Endodermal cell (in vitro differentiated cells): ENCODE data around the gene PARD6G. TPM values are rescaled to one million over a fixed set of nuclear protein-coding genes. Genes with fewer than 3 reads are reported as not detected.
"Not testable (repeated sequence)": the region's sequence is repeated elsewhere in the genome, so short reads cannot be mapped to it uniquely, and the experiment has no call there.

Experiments
- DNase-seq: peaks from one replicate; pipeline ENCODE4 v3.0.0-alpha.2; 2017
- H3K27ac ChIP-seq: 2 replicates; pipeline ENCODE4 v1.5.1; 2013; ENCODE audit warnings: mild to moderate bottlenecking, low read depth, low read length, moderate library complexity
- H3K27me3 ChIP-seq: 2 replicates; pipeline ENCODE4 v1.6.1; 2013; ENCODE audit warnings: mild to moderate bottlenecking, low read length, moderate library complexity; ENCODE audit not compliant: insufficient read depth, control insufficient read depth, poor library complexity, severe bottlenecking
- H3K36me3 ChIP-seq: 2 replicates; pipeline ENCODE4 v1.7.0; 2013; ENCODE audit warnings: mild to moderate bottlenecking, low read length, moderate library complexity; ENCODE audit not compliant: control insufficient read depth, insufficient read depth
- H3K4me1 ChIP-seq: one replicate; pipeline ENCODE4 v1.7.0; 2013; ENCODE audit warnings: low read length; ENCODE audit not compliant: control insufficient read depth, insufficient read depth
- H3K4me3 ChIP-seq: 2 replicates; pipeline ENCODE4 v1.5.1; 2013; ENCODE audit warnings: mild to moderate bottlenecking, low read length, moderate library complexity
- H3K9ac ChIP-seq: 2 replicates; pipeline ENCODE4 v1.6.1; 2013; ENCODE audit warnings: mild to moderate bottlenecking, low read length, moderate library complexity; ENCODE audit not compliant: poor library complexity, severe bottlenecking; ENCODE audit errors: extremely low read depth
- H3K9me3 ChIP-seq: 2 replicates; pipeline ENCODE4 v1.6.1; 2013; ENCODE audit warnings: mild to moderate bottlenecking, low read length, moderate library complexity; ENCODE audit not compliant: control insufficient read depth
- H3K27ac Mint-ChIP-seq: 2 replicates; pipeline ENCODE4 v1.8.0; 2020; ENCODE audit warnings: mixed read lengths
- H3K27me3 Mint-ChIP-seq: 2 replicates; pipeline ENCODE4 v1.8.0; 2021; ENCODE audit warnings: mild to moderate bottlenecking, mixed read lengths; ENCODE audit not compliant: insufficient read depth
- H3K36me3 Mint-ChIP-seq: 2 replicates; pipeline ENCODE4 v1.8.0; 2020; ENCODE audit warnings: low read depth, mixed read lengths
- H3K4me1 Mint-ChIP-seq: 2 replicates; pipeline ENCODE4 v1.8.0; 2020; ENCODE audit warnings: mixed read lengths
- H3K4me3 Mint-ChIP-seq: 2 replicates; pipeline ENCODE4 v1.8.0; 2020; ENCODE audit warnings: mild to moderate bottlenecking, moderate library complexity, mixed read lengths
- H3K9me3 Mint-ChIP-seq: 2 replicates; pipeline ENCODE4 v1.8.0; 2020; ENCODE audit warnings: mild to moderate bottlenecking, mixed read lengths
- WGBS, 2 experiments: methylation state at CpG; one replicate each; pipeline versions ENCODE4 v1.1.5 to v1.1.7; 2013; ENCODE audit warnings: missing lambda C conversion rate in 2 of 2, mixed read lengths in 1 of 2; ENCODE audit not compliant: insufficient coverage in 1 of 2, insufficient read length in 1 of 2; 5-methylcytosine and 5-hydroxymethylcytosine counted together
- total RNA-seq, 2 donors: library from RNA; stranded (reverse); fragmentation: NEBNext Ultra II Directional in 1 of 2; extraction: Animal tissue kit (Norgen Biotek cat#: 25700) in 1 of 2; gene quantifications; 2 replicates in 1 of 2; 3 replicates in 1 of 2; pipeline ENCODE4 v1.2.1, GENCODE V29; 2021
- TF ChIP-seq, protein P1 (sequence below): fragments of 200-600 bp; sonication (generic); conservative IDR thresholded peaks from 2 replicates; pipeline ENCODE4 v1.5.0; 2021; ENCODE audit warnings: antibody characterized with exemption, mild to moderate bottlenecking

PARD6G gene
- total RNA-seq, 2 donors from 2014 or later, result 15.4 to 17.3 TPM

DNA sequence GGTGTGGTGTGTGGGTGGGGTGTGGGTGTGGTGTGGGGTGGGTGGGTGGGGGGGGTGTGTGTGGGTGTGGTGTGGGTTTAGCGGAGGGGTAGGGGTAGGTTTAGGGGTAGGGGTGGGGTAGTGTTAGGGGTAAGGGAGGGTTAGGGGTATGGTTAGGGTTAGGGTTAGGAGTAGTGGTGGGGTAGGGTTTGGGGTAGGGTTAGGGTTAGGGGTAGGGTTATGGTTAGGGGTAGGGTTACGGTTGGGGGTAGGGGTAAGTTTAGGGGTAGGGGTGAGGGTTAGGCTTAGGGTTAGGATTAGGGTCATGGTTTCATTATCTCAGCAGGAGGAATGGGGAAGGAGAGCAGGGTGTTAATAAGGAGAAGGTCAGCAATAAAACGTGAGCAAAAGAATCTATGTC is 11.3 kb upstream of the PARD6G start:
- Histone ChIP-seq H3K4me3 (no peak overlapping the region), H3K4me1 (no peaks in the 10 kb centered on the region), H3K27me3 (peaks cover 4% of the 10 kb centered on the region), H3K36me3 (no peaks in the 10 kb centered on the region), H3K9me3 (peaks cover 10% of the 10 kb centered on the region), H3K9ac (no peak overlapping the region), H3K27ac (no peak overlapping the region)
- Mint-ChIP-seq H3K36me3 (no peaks in the 10 kb centered on the region), H3K4me3 (no peak overlapping the region), H3K4me1 (no peaks in the 10 kb centered on the region), H3K9me3 (peaks cover 54% of the 10 kb centered on the region), H3K27ac (no peak overlapping the region), H3K27me3 (peaks cover 20% of the 10 kb centered on the region)
- TF ChIP-seq, protein P1, sequence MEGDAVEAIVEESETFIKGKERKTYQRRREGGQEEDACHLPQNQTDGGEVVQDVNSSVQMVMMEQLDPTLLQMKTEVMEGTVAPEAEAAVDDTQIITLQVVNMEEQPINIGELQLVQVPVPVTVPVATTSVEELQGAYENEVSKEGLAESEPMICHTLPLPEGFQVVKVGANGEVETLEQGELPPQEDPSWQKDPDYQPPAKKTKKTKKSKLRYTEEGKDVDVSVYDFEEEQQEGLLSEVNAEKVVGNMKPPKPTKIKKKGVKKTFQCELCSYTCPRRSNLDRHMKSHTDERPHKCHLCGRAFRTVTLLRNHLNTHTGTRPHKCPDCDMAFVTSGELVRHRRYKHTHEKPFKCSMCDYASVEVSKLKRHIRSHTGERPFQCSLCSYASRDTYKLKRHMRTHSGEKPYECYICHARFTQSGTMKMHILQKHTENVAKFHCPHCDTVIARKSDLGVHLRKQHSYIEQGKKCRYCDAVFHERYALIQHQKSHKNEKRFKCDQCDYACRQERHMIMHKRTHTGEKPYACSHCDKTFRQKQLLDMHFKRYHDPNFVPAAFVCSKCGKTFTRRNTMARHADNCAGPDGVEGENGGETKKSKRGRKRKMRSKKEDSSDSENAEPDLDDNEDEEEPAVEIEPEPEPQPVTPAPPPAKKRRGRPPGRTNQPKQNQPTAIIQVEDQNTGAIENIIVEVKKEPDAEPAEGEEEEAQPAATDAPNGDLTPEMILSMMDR, result no peak
- no peak for DNase-seq
- WGBS, 2 experiments, result 78% methylated on average over 3 of the region's 3 CpGs; no CpG with 5 or more reads in 1 of the 2 experiments

DNA sequence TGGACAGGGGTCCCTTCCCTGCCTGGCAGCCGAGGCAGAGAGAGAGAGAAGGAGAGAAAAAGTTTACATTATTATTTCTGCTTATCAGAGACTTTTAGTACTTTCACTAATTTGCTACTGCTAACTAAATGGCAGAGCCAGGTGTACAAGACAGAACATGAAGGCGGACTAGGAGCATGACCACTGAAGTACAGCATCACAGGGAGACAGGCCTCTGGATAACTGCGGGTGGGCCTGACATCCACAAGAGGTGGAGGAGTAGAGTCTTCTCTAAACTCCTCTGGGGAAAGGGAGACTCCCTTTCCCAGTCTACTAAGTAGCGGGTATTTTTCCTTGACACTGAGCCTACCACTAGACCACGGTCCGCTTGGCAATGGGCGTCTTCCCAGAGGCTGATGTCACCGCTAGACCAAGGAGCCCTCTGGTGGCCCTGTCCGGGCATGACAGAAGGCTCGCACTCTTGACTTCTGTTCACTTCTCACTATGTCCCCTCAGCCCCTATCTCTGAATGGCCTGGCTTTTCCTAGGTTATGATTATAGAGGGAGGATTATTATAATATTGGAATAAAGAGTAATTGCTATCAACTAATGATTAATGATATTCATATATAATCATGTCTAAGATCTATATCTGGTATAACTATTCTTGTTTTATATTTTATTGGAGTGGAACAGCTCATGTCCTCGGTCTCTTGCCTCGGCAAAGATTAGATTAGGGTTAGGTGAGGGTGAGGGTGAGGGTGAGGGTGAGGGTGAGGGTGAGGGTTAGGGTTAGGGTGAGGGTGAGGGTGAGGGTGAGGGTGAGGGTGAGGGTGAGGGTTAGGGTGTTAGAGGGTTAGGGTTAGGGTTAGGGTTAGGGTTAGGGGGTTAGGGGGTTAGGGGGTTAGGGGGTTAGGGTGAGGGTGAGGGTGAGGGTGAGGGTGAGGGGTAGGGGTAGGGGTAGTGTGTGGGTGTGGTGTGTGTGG is 10.5 kb upstream of the PARD6G start:
- not testable (repeated sequence) for H3K9me3 ChIP-seq, H3K36me3 Mint-ChIP-seq, H3K27ac Mint-ChIP-seq, H3K4me1 Mint-ChIP-seq, H3K27me3 ChIP-seq, H3K4me1 ChIP-seq, H3K27ac ChIP-seq, H3K4me3 Mint-ChIP-seq, H3K9ac ChIP-seq, H3K36me3 ChIP-seq, H3K4me3 ChIP-seq
- TF ChIP-seq, protein P1, result peak; percentile 88
- H3K9me3 Mint-ChIP-seq, result peaks cover 54% of the 10 kb centered on the region
- H3K27me3 Mint-ChIP-seq, result peaks cover 24% of the 10 kb centered on the region
- DNase-seq, result peak; percentile 91
- 11 to 28% methylated on average over 5 to 9 of the region's 12 CpGs for WGBS, 2 experiments

DNA sequence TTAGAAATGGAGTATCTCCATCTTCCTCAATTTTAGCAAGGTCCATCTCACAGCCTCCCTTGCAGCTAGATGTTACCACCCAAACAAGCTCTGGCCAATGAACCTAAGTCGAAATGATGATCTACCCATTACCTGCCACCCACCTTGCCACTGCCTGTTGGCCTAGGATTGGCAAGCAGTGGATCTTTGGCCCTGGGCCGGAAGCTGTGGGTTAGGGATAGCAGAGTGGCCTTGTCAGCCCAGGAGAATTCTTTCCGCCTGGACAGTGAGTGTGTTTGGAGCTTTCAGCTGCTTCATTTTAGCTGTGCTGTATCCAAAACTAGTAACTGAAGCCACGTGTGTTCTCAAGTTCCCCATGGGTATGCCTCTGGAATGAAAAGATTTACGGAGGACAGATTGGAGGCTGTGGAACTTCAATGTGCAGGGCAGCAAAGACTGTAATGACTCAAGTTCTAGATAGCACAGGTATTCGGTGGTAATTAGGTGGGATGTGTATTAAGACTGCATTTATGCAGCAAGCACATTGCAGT is 7.7 kb upstream of the PARD6G start:
- Mint-ChIP-seq H3K27ac (no peak overlapping the region), H3K4me1 (no peaks in the 10 kb centered on the region), H3K36me3 (no peaks in the 10 kb centered on the region), H3K9me3 (peaks cover 38% of the 10 kb centered on the region), H3K4me3 (no peak overlapping the region), H3K27me3 (peaks cover 38% of the 10 kb centered on the region)
- WGBS, 2 experiments, result 72 to 79% methylated on average over 6 of the region's 6 CpGs
- peaks cover 9% of the 10 kb centered on the region for H3K27me3 ChIP-seq
- TF ChIP-seq, protein P1, result no peak
- peaks cover 10% of the 10 kb centered on the region for H3K9me3 ChIP-seq
- no peak overlapping the region for H3K9ac ChIP-seq
- no peak for DNase-seq
- no peak overlapping the region for H3K4me3 ChIP-seq
- no peaks in the 10 kb centered on the region for H3K4me1 ChIP-seq
- no peak overlapping the region for H3K27ac ChIP-seq
- no peaks in the 10 kb centered on the region for H3K36me3 ChIP-seq
